GM20000 (cell line): ENCODE data around the gene APC2.
A peak's percentile ranks its signal among the peaks of the same experiment; 100 is the strongest.

Source experiments
- DNase-seq: peaks from one replicate; pipeline ENCODE4 v3.0.0; 2012; ENCODE audit warnings: low spot score
- TF ChIP-seq, protein P1 (sequence below): IDR thresholded peaks from 2 replicates; pipeline ENCODE4 v1.5.1; 2012; ENCODE audit warnings: mild to moderate bottlenecking, control low read depth; ENCODE audit errors: extremely low read depth, missing control alignments

APC2 gene

DNA sequence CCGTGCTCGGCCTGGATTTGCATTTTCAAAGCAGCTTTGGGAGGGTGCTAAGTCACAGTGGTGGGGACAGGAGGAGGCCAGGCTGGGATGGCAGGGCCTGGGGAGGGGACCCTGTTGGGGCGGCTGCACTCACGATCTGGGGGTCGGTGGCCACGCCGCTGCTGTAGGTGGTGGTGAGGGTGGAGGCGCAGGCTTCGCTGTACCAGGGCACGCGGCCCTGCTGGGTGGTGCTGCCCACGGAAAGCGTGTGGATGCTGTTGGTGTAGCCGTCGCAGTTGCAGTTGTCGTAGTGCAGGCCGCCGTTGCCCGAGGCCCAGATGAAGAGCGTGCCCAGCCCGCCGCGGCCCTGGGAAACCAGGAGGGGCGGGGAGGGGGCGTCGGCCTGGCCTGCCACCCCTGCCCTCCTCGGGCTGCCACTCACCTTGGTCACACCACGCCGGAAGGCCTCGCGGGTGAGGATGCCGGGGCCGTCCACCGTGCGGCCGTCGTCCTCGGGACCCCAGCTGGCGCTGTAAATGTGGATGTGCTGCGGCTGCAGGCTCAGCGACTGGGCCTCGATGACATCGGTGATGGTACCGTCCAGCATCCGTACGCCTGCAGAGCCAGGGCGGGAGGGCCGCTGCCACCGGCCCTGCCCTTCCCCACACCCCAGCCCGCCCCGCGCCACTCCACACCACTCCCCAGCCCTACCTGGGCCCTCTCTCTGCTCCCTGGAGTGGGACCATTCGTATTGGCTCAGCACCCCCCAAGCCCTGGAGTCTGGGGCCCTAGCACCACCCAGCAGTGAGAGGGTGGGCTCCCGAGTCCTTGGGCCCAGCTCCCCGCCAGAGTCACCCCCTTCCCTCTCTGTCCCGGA lies 37.0 kb downstream of the APC2 start:
- TF ChIP-seq, protein P1, sequence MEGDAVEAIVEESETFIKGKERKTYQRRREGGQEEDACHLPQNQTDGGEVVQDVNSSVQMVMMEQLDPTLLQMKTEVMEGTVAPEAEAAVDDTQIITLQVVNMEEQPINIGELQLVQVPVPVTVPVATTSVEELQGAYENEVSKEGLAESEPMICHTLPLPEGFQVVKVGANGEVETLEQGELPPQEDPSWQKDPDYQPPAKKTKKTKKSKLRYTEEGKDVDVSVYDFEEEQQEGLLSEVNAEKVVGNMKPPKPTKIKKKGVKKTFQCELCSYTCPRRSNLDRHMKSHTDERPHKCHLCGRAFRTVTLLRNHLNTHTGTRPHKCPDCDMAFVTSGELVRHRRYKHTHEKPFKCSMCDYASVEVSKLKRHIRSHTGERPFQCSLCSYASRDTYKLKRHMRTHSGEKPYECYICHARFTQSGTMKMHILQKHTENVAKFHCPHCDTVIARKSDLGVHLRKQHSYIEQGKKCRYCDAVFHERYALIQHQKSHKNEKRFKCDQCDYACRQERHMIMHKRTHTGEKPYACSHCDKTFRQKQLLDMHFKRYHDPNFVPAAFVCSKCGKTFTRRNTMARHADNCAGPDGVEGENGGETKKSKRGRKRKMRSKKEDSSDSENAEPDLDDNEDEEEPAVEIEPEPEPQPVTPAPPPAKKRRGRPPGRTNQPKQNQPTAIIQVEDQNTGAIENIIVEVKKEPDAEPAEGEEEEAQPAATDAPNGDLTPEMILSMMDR, result no peak
- DNase-seq, result no peak

DNA sequence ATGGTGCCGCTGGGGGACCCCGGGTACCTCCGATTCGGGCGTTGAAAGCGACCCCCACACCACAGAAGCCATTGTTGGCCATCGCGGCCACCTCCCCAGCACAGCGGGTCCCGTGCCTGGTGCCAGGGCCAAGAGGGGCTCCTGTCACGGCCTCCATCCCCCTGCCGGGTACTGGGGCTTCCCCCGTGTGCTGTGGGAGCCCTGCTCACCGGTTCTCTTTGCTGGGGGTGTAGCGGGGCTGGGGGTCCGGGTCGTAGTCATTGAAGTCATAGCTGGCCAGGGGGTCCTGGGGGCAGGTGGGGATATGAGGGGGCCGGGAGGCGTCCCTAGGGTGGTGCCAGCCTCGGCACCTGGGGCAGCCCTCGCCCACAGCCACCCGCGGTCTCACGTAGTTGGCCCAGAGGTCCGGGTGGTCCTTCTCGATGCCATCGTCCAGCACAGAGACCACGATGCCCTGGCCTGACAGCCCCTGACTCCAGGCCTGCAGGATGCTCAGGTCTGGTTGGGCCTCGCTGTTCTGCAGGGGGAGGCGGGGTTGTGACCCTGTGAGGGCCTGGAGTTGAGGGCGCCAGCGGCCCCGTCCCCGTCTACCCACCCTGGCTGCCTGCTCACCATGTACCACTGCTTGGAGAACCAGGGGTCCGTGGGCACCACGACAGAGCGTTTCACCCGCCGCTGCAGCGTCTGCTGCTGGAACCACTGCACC lies 37.8 kb downstream of the APC2 start:
- DNase-seq, result no peak
- TF ChIP-seq, protein P1, result no peak

DNA sequence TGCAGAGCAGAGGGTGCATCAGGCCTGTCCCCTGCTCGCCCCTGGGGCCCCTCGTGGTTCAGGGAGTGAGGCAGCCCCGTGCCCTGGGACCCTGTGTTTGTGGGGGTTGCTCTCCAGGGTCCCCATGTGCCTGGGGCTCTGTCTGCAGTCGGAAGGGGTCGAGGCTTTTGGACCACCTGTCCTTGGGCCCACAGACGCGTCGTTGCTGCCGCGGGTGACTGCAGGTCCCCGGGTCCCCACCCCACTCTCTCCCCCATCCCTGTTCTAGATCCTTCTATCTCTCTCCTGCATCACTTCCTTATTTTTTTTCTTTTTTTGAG lies 38.3 kb downstream of the APC2 start:
- TF ChIP-seq, protein P1, result no peak
- DNase-seq, result no peak

DNA sequence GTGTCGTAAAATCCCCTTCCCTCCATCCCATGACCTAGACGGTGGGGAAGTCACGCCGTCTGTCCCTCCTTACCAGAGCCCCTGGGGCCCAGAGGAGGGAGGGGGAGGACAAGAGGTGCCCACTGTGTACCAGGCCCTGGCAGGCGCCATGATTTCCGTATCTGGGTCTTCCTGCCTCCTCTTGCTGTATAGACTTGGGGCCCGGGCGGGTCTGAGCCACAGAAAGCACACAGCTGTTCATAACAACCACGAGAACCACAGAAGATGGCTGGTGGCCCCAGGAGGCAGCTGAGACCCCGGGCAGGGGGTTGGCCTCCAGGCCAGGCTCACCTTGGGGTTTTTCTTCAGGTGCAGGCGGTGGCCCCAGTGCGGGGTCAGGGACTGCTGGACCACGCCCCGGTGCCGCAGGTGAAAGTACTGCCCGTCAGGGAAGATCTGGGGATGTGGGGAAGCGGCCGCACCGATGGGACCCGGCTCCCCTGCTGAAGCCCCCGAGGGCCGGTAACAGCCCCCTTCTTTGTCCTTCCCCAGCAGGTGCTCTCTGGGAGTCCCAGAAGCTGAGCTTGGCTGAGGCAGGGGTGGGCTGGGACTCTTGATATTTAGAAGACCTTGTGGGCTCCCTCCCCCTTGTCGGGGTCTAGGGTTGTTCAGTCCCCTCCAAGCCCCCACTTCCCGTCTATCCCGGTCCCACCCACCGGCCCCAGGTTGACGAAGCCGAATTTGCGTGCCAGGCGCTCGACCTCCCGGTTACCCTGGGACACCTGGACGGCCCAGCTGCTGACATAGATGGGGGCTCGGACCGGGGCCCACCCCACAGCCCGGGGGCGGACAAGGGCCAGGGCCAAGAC lies 39.8 kb downstream of the APC2 start:
- no peak for DNase-seq
- TF ChIP-seq, protein P1, result no peak

DNA sequence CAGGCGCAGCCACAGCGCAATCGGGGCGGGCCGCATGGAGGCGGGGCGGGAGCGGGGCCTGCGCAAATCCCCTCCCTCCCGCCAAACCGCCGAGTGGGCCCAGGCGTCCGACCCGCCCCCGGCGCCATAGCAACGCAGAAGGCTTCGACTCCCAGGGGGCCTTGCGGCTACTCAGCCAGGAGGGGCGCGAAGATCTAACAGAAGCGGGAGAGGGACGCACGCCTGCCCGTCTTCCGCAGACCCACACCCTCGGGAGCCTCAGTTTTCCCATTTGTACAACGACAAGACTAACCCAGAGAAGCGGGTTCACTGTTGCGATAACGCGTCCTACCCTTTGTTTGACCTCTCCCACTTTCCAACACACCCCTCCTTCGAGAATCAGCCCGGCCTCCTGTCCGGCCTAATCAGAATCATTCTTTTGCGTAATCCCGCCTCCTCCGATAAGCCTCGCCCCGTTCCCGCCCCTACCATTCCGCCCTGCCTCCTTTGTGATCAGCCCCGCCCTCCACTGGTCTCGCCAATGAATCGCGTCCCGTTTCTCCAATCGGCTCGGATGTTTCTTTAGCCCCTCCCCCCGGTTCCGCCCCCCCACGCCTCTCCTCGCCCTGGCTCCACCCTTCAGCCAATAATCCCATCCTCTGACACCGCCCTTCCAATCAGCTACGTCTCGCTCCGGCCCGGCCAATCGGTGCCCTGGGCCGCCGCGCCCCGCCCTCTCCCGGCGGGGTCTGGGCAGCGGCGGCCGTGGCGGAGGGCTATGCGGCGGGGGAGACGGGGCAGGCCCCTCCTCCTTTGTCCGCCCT lies 40.6 kb downstream of the APC2 start, which contains the start of gene PCSK4:
PCSK4 (minus strand) TSS at position 40 of the 803 bp plus-strand sequence; CDS start at position 36, 4 bp downstream.
- peak; percentile 99 for DNase-seq
- TF ChIP-seq, protein P1, result no peak

DNA sequence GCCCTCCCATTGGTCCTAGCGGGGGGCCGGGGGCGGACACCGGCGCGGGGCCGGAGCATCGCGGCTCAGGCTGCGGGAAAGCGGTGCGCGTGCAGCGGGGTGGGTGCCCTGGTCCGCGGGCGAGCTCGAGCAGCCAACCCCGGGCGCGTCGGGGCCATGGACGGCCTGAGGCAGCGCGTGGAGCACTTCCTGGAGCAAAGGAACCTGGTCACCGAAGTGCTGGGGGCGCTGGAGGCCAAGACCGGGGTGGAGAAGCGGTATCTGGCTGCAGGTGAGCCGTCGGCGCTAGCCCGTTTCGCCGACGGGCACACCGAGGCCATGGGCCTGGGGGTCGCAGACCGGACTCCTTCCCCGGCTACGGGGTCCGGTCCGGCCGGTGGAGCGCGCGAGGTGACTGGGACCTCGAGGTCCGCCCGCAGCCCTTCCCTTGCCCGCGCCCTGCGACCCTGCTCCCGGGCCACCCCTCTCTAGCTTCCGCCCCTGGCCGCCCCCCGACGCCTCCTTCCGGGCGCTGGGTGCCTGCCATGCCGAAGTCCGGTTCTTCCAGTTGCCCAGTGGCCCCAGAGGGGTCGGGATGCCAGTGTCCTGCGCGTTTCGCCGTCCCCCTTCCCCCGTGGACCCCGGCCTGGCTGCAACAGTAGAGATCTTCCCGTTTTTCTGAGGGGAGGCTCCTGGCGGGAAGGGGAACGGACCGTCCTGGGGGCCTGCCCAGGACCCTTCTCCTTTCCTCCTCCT lies 41.4 kb downstream of the APC2 start, which contains the start of gene REEP6:
REEP6 (plus strand) TSS at position 68 of the 735 bp plus-strand sequence; CDS start at position 157, 89 bp downstream.
- TF ChIP-seq, protein P1, result no peak
- DNase-seq, result no peak
